ENCODE measurements around the gene ZNF668.
A peak's percentile ranks its signal among the peaks of the same experiment; 100 is the strongest.

Gene ZNF668

DNA sequence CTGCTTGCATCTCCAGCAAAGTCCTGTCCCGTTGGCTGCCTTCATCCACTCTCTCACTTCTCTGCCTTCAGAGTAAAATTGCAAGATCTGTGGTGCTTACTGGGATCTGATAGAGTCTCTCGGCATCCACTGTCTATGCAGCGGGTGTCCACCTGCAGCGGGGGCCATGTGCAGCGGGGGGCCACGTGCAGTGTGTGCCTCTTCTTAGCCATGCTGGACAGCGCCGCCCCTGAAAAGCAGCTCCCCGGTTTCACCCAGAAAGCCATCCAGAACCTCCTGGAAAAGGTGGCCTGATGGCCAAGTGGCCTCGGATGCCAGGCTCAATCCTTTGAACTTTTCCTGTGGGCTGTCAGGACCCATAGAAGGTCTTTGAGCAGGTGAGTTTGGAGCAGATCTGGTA, 31.2 kb downstream of the ZNF668 start:
- TF ChIP-seq, protein P1, sequence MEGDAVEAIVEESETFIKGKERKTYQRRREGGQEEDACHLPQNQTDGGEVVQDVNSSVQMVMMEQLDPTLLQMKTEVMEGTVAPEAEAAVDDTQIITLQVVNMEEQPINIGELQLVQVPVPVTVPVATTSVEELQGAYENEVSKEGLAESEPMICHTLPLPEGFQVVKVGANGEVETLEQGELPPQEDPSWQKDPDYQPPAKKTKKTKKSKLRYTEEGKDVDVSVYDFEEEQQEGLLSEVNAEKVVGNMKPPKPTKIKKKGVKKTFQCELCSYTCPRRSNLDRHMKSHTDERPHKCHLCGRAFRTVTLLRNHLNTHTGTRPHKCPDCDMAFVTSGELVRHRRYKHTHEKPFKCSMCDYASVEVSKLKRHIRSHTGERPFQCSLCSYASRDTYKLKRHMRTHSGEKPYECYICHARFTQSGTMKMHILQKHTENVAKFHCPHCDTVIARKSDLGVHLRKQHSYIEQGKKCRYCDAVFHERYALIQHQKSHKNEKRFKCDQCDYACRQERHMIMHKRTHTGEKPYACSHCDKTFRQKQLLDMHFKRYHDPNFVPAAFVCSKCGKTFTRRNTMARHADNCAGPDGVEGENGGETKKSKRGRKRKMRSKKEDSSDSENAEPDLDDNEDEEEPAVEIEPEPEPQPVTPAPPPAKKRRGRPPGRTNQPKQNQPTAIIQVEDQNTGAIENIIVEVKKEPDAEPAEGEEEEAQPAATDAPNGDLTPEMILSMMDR (IDR thresholded peaks at IDR 0.05; ENCODE audit: low read depth, low read length) = no peak

DNA sequence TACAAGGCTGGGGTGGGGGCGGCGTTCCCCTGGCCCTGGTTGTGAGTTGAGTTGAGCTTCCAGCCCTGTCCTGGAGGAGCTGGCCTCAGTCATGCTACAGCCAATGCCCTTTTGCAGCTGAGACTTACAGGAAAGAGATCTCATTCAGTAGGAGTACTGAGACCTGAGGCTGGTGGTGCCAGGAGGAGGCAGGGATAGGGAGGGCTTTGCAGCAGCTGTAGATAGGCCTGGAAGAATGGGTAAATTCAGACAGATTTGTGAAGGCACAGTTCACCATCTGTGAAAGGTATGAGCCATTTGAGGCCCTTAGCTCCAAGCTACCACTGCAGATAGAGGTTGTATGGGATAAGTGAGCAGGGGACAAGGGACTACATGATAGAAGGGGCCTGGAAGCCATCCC, 35.0 kb downstream of the ZNF668 start:
- TF ChIP-seq, protein P1 (IDR thresholded peaks at IDR 0.05; ENCODE audit: low read depth, low read length) = no peak
- in situ Hi-C loops (cut with HindIII; ENCODE audit: low sequenced_read_pairs) = no loop called here
- no peak overlapping the region for H3K4me3 ChIP-seq (ENCODE audit: low read depth, low read length)
- DNase-seq (ENCODE audit: low read depth, low spot score) = no peak

More for the DNA sequence above, 31.2 kb downstream of the ZNF668 start:
- no peak for DNase-seq (ENCODE audit: low read depth, low spot score)
- no peak overlapping the region for H3K4me3 ChIP-seq (ENCODE audit: low read depth, low read length)
- in situ Hi-C loops (cut with HindIII; ENCODE audit: low sequenced_read_pairs) = no loop called here

DNA sequence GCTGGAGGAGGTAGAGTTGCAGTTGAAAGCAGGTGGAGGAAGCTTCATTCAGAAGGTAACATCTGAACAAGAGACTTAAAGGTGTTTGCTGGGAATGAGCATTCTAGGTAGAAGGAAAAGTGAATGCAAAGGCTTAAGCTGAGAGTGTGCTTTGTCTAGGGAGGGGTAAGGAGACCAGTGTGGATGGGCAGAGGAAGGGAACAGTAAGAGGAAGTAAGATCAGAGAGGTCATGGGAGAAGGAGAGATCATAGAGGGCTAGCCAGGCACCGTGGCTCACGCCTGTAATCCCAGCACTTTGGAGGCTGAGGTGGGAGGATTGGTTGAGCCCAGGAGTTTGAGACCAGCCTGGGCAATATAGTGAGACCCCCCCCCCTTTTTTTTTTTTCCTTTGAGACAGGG, 37.3 kb downstream of the ZNF668 start:
- TF ChIP-seq, protein P1 (IDR thresholded peaks at IDR 0.05; ENCODE audit: low read depth, low read length) = no peak
- no peak overlapping the region for H3K4me3 ChIP-seq (ENCODE audit: low read depth, low read length)
- DNase-seq (ENCODE audit: low read depth, low spot score) = no peak
- in situ Hi-C loops (cut with HindIII; ENCODE audit: low sequenced_read_pairs) = no loop called here

DNA sequence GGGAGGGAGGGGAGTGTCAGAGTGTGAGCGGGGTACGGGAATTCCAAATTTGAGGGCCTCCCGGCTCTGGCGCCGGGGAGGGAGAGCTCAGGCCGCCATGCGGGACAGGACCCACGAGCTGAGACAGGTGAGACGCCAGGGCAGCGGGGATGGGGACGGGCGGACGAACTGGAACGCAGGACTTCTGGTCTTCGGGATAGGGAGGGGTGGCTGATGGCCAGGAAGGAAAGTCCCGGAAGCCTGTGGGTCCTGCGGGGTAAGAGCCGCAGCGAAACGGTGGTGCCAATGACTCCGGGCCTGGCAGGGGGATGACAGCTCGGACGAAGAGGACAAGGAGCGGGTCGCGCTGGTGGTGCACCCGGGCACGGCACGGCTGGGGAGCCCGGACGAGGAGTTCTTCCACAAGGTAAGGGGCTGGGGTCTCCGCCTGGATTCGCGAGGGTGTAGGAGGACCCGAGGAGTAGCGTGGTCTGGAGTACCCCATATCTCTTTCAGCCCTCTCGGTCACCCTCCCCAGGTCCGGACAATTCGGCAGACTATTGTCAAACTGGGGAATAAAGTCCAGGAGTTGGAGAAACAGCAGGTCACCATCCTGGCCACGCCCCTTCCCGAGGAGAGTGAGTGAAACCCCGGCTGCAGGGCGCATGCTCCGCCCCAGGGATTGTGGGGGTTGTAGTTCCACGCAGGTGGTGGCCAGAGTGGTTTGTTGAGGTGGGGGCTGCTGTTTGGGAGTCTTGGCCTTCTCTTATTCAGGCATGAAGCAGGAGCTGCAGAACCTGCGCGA, 40.1 kb downstream of the ZNF668 start:
- TF ChIP-seq, protein P1 (IDR thresholded peaks at IDR 0.05; ENCODE audit: low read depth, low read length) = no peak
- peak; percentile 69 for DNase-seq (ENCODE audit: low read depth, low spot score)
- peak overlapping the region; percentile 99 for H3K4me3 ChIP-seq (ENCODE audit: low read depth, low read length)
- in situ Hi-C loops (cut with HindIII; ENCODE audit: low sequenced_read_pairs) = no loop called here

DNA sequence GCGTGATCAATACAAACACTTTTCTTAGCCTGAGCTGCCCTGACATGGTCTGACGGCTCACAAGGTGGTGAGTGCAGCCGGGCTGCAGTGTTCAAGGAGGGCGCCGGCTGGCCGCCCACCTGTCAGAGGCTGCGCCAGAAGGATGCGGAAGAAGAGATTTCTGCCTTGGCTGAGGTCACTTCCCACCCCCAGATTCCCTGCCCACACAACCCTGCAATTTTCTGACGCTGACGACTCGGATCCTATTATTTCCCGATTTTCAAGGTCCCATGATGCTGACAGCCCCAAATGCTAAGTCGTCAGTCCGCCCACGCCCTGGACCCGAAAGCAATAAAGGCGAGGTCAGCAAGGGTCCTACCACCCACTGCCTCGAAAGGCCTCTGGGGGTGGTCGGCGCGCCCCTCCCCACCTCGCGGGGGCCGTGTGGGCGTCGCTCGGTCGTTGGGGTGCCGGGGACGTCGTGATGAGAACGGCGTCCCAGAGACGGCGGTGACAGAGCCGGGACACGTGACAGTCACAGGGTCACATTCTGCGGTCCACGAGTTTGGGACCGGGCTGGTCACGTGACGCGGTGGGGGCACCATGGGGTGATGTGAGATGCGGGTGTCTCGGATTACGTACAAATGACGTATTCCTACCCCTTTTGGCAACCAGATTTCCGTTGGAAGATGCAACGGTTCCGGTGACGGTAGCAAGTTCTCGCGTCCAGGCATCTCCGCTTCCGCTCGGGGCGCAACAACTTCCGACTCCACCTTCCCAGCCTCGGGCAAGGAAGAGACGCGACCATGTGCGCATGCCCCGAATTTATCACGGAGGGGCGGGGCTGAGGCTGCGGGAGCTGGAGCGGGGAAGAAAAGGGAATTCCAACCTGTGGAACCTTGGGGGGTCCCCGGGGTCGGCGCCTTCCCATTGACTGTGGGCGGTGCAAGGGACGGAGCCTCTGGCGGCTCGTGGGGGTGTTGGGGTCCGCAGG, 41.0 kb downstream of the ZNF668 start, which contains the start of gene STX4:
STX4 (plus strand) TSS at position 823 of the 973 bp plus-strand sequence. CDS start 248 bp downstream, outside the sequence.
- TF ChIP-seq, protein P1 (IDR thresholded peaks at IDR 0.05; ENCODE audit: low read depth, low read length) = no peak
- in situ Hi-C loops (cut with HindIII; ENCODE audit: low sequenced_read_pairs) = no loop called here
- peak within 1 kb of the TSS; percentile 99 for H3K4me3 ChIP-seq (ENCODE audit: low read depth, low read length)
- peak; percentile 97 for DNase-seq (ENCODE audit: low read depth, low spot score)

DNA sequence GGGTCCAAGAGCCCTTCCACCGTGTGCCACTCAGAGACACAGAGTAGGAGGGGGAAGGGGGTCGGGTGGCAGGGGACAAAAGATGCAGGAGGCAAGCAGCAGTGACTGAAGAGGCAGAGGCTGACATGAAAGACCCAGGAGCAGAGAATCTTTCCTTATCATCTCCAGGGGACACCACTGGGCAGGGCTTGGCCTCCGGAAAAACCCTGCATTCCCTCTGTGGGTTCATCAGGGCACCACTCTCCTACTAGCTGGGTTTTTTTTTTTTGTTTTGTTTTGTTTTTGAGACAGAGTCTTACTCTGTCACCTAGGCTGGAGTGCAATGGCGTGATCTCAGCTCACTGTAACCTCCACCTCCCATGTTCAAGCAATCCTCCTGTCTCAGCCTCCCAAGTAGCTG, 42.8 kb downstream of the ZNF668 start:
- in situ Hi-C loops (cut with HindIII; ENCODE audit: low sequenced_read_pairs) = no loop called here
- TF ChIP-seq, protein P1 (IDR thresholded peaks at IDR 0.05; ENCODE audit: low read depth, low read length) = no peak
- DNase-seq (ENCODE audit: low read depth, low spot score) = no peak
- no peak overlapping the region for H3K4me3 ChIP-seq (ENCODE audit: low read depth, low read length)

Data from astrocyte of the spinal cord (primary cell).